HepG2 (cell line): ENCODE data around the gene EEIG1. TPM values are rescaled to one million over a fixed set of nuclear protein-coding genes. Genes with fewer than 3 reads are reported as not detected.

Source experiments
- AGO2 ChIP-seq: fragments of 200-400 bp; formaldehyde crosslinking; optimal IDR thresholded peaks from 2 replicates; pipeline ENCODE3; 2017; ENCODE audit warnings: mild to moderate bottlenecking, low read depth, low read length, moderate library complexity
- HOXA3 ChIP-seq: sonication (generic); formaldehyde crosslinking; IDR thresholded peaks from 2 replicates; pipeline ENCODE4 v1.5.0; 2020; ENCODE audit warnings: missing genetic modification reagents
- HOXA5 ChIP-seq: sonication (generic); formaldehyde crosslinking; IDR thresholded peaks from 2 replicates; pipeline ENCODE4 v1.4.0; 2020; ENCODE audit warnings: missing genetic modification reagents
- ZNF430 ChIP-seq: sonication (generic); formaldehyde crosslinking; IDR thresholded peaks from 2 replicates; pipeline ENCODE4 v1.9.0; 2021; ENCODE audit warnings: mild to moderate bottlenecking, missing genetic modification reagents
- ZNF431 ChIP-seq: sonication (generic); formaldehyde crosslinking; IDR thresholded peaks from 2 replicates; pipeline ENCODE4 v1.9.0; 2022; ENCODE audit warnings: missing genetic modification reagents, low read depth, mild to moderate bottlenecking, borderline replicate concordance
- ZNF724P ChIP-seq: sonication (generic); formaldehyde crosslinking; IDR thresholded peaks from 2 replicates; pipeline ENCODE4 v1.8.0; 2022; ENCODE audit warnings: missing genetic modification reagents, borderline replicate concordance
- ZNF841 ChIP-seq: sonication (generic); formaldehyde crosslinking; IDR thresholded peaks from 2 replicates; pipeline ENCODE4 v1.8.1; 2023; ENCODE audit warnings: missing genetic modification reagents, borderline replicate concordance
- ZSCAN22 ChIP-seq: sonication (generic); formaldehyde crosslinking; IDR thresholded peaks from 2 replicates; pipeline ENCODE4 v1.4.0; 2020; ENCODE audit warnings: mild to moderate bottlenecking, missing genetic modification reagents
- polyA plus RNA-seq, 8 experiments: library from polyadenylated mRNA; depleted of rRNA in 3 of 8; stranded (reverse) in 7 of 8; unstranded in 1 of 8; fragments of >200 nt; fragmentation: Illumina TruSeq in 4 of 8; extraction: Trizol in 4 of 8; gene quantifications; 2 replicates each; pipeline versions ENCODE4 v1.2.1 to v1.2.3, GENCODE V29; 2011 to 2016; ENCODE audit warnings: low read depth in 4 of 8, missing spikeins in 1 of 8, mixed read lengths in 1 of 8; ENCODE audit not compliant: insufficient read depth in 1 of 8
- total RNA-seq, 5 experiments: library from RNA; depleted of rRNA; stranded (reverse); fragments of >200 nt; fragmentation: Illumina TruSeq; extraction: Trizol; gene quantifications; 2 replicates each; pipeline ENCODE4 v1.2.3, GENCODE V29; 2016; ENCODE audit warnings: low read depth in 1 of 5
- TF ChIP-seq, protein P1 (sequence below): sonication (generic); formaldehyde crosslinking; IDR thresholded peaks from 2 replicates; pipeline ENCODE4 v1.5.1; 2020; ENCODE audit warnings: missing genetic modification reagents, mild to moderate bottlenecking, borderline replicate concordance
- TF ChIP-seq, protein P2 (sequence below): sonication (generic); formaldehyde crosslinking; IDR thresholded peaks from 2 replicates; pipeline ENCODE4 v1.4.0; 2020; ENCODE audit warnings: mild to moderate bottlenecking, missing genetic modification reagents
- TF ChIP-seq, protein P3 (sequence below): IDR thresholded peaks from 2 replicates; pipeline ENCODE4 v1.6.1; 2016; ENCODE audit warnings: mild to moderate bottlenecking
- TF ChIP-seq, protein P4 (sequence below): sonication (generic); formaldehyde crosslinking; IDR thresholded peaks from 2 replicates; pipeline ENCODE4 v1.4.0; 2020; ENCODE audit warnings: missing genetic modification reagents
- TF ChIP-seq, protein P5 (sequence below): sonication (generic); formaldehyde crosslinking; IDR thresholded peaks from 2 replicates; pipeline ENCODE4 v1.5.0; 2020; ENCODE audit warnings: mild to moderate bottlenecking, missing genetic modification reagents, borderline replicate concordance
- TF ChIP-seq, protein P6 (sequence below): IDR thresholded peaks from 2 replicates; pipeline ENCODE4 v1.6.1; 2016; ENCODE audit warnings: mild to moderate bottlenecking, missing biosample characterization, missing genetic modification reagents
- TF ChIP-seq, protein P7 (sequence below): sonication (generic); formaldehyde crosslinking; IDR thresholded peaks from 2 replicates; pipeline ENCODE4 v1.8.0; 2023; ENCODE audit warnings: mild to moderate bottlenecking, missing genetic modification reagents

The EEIG1 gene
- total and polyA plus RNA-seq, 2 of the 13 experiments (the other 11 are each of a cell fraction or from before 2014, with no cell fraction given) = 16.6 to 25.2 TPM

DNA sequence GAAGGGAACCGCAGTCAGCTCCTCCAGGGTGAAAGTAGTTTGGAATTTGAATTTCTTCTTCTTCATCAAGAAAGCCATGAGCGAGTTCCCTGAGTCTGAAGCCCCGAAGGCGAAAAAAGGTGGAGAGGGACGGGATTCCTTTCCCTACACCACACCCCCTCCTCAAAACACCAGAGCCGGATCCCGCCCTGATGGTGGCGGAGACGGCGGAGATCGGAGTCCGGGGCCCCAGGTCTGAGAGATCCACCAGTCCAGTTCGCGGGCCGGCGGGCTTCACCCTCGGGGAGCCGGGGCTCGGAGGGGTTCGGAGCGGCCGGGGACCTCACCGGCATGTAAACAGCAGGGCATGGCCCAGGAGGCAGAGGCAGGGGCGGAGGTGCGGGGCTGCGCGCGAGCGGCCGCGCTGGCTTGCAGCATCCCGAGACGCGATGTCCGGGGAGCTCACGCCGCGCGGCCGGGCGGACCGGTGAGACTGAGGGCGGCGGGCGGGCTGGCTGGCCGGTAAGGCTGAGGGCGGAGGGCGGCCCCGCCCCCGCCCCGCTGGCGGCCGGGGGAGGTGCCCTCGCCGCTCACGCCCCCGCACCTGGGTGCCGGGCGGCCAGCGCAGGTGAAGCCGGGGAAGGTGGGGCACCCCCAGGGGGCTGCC, 606 bp downstream of the EEIG1 start (continued):
- TF ChIP-seq ZNF724P (CRISPR knock-in tag) = peak; percentile 44; the same call in 1 of the 2 replicates
- TF ChIP-seq, protein P1, sequence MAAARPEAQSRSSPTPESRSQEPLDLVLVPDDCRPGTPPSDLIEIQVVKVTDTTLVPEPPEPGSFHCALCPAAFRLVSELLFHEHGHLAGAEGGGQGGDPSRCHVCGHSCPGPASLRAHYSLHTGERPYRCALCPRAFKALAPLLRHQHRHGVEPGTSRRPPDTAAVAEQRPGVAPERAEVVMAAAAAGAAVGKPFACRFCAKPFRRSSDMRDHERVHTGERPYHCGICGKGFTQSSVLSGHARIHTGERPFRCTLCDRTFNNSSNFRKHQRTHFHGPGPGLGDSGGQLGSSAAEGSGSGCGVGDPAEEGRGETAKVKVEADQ (CRISPR knock-in tag) = 0 out of 2 replicates have a peak, but pooled peaks have one; percentile 42
- TF ChIP-seq, protein P2, sequence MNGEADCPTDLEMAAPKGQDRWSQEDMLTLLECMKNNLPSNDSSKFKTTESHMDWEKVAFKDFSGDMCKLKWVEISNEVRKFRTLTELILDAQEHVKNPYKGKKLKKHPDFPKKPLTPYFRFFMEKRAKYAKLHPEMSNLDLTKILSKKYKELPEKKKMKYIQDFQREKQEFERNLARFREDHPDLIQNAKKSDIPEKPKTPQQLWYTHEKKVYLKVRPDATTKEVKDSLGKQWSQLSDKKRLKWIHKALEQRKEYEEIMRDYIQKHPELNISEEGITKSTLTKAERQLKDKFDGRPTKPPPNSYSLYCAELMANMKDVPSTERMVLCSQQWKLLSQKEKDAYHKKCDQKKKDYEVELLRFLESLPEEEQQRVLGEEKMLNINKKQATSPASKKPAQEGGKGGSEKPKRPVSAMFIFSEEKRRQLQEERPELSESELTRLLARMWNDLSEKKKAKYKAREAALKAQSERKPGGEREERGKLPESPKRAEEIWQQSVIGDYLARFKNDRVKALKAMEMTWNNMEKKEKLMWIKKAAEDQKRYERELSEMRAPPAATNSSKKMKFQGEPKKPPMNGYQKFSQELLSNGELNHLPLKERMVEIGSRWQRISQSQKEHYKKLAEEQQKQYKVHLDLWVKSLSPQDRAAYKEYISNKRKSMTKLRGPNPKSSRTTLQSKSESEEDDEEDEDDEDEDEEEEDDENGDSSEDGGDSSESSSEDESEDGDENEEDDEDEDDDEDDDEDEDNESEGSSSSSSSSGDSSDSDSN (CRISPR knock-in tag) = 0 out of 2 replicates have a peak, but pooled peaks have one; percentile 67
- TF ChIP-seq ZNF431 (CRISPR knock-in tag) = no peak
- TF ChIP-seq, protein P3, sequence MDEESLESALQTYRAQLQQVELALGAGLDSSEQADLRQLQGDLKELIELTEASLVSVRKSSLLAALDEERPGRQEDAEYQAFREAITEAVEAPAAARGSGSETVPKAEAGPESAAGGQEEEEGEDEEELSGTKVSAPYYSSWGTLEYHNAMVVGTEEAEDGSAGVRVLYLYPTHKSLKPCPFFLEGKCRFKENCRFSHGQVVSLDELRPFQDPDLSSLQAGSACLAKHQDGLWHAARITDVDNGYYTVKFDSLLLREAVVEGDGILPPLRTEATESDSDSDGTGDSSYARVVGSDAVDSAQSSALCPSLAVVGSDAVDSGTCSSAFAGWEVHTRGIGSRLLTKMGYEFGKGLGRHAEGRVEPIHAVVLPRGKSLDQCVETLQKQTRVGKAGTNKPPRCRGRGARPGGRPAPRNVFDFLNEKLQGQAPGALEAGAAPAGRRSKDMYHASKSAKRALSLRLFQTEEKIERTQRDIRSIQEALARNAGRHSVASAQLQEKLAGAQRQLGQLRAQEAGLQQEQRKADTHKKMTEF (CRISPR knock-in tag) = 0 out of 2 replicates have a peak, but pooled peaks have one; percentile 4
- TF ChIP-seq HOXA3 (CRISPR knock-in tag) = 0 out of 2 replicates have a peak, but pooled peaks have one; percentile 17
- TF ChIP-seq ZSCAN22 (CRISPR knock-in tag) = peak; percentile 98
- no peak for TF ChIP-seq ZNF841 (CRISPR knock-in tag)
- TF ChIP-seq, protein P4, sequence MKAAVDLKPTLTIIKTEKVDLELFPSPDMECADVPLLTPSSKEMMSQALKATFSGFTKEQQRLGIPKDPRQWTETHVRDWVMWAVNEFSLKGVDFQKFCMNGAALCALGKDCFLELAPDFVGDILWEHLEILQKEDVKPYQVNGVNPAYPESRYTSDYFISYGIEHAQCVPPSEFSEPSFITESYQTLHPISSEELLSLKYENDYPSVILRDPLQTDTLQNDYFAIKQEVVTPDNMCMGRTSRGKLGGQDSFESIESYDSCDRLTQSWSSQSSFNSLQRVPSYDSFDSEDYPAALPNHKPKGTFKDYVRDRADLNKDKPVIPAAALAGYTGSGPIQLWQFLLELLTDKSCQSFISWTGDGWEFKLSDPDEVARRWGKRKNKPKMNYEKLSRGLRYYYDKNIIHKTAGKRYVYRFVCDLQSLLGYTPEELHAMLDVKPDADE = 0 out of 2 replicates have a peak, but pooled peaks have one; percentile 42
- TF ChIP-seq, protein P5, sequence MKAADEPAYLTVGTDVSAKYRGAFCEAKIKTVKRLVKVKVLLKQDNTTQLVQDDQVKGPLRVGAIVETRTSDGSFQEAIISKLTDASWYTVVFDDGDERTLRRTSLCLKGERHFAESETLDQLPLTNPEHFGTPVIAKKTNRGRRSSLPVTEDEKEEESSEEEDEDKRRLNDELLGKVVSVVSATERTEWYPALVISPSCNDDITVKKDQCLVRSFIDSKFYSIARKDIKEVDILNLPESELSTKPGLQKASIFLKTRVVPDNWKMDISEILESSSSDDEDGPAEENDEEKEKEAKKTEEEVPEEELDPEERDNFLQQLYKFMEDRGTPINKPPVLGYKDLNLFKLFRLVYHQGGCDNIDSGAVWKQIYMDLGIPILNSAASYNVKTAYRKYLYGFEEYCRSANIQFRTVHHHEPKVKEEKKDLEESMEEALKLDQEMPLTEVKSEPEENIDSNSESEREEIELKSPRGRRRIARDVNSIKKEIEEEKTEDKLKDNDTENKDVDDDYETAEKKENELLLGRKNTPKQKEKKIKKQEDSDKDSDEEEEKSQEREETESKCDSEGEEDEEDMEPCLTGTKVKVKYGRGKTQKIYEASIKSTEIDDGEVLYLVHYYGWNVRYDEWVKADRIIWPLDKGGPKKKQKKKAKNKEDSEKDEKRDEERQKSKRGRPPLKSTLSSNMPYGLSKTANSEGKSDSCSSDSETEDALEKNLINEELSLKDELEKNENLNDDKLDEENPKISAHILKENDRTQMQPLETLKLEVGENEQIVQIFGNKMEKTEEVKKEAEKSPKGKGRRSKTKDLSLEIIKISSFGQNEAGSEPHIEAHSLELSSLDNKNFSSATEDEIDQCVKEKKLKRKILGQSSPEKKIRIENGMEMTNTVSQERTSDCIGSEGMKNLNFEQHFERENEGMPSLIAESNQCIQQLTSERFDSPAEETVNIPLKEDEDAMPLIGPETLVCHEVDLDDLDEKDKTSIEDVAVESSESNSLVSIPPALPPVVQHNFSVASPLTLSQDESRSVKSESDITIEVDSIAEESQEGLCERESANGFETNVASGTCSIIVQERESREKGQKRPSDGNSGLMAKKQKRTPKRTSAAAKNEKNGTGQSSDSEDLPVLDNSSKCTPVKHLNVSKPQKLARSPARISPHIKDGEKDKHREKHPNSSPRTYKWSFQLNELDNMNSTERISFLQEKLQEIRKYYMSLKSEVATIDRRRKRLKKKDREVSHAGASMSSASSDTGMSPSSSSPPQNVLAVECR (CRISPR knock-in tag) = peak; percentile 66; the same call in 1 of the 2 replicates
- TF ChIP-seq HOXA5 (CRISPR knock-in tag) = peak; percentile 52; the same call in 1 of the 2 replicates
- TF ChIP-seq, protein P6, sequence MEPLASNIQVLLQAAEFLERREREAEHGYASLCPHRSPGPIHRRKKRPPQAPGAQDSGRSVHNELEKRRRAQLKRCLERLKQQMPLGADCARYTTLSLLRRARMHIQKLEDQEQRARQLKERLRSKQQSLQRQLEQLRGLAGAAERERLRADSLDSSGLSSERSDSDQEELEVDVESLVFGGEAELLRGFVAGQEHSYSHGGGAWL (CRISPR knock-in tag) = peak; percentile 19; the same call in 1 of the 2 replicates
- peak; percentile 20 for TF ChIP-seq AGO2
- TF ChIP-seq, protein P7, sequence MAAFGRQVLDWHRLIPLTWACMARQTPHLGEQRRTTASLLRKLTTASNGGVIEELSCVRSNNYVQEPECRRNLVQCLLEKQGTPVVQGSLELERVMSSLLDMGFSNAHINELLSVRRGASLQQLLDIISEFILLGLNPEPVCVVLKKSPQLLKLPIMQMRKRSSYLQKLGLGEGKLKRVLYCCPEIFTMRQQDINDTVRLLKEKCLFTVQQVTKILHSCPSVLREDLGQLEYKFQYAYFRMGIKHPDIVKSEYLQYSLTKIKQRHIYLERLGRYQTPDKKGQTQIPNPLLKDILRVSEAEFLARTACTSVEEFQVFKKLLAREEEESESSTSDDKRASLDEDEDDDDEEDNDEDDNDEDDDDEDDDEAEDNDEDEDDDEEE (CRISPR knock-in tag) = 0 out of 2 replicates have a peak, but pooled peaks have one; percentile 20
- 0 out of 2 replicates have a peak, but pooled peaks have one; percentile 3 for TF ChIP-seq ZNF430 (CRISPR knock-in tag)
